ENCODE results near the gene VAV2.

The VAV2 gene

DNA sequence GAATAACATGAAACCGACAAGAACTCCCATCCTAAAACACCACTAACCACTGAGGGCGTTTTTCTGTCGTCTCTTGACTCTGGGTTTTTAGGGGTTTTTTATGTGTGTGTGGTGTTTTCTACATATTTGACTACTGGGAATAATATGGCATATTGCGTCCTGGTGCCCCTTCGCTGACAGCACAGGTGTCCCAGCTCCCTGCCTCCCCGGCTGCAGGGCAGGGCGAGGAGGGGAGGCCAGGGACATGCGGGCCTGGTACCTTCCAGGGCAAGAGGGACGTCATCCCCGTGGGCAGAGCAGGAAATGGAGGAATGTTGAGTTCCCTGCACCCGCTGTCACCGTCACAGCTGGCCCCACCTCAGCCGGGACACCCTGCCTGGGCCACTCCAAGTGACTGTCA, 34.8 kb downstream of the VAV2 start:
- in situ Hi-C loops (cut with MboI; ENCODE audit: low sequenced_read_pairs): no loop called here

DNA sequence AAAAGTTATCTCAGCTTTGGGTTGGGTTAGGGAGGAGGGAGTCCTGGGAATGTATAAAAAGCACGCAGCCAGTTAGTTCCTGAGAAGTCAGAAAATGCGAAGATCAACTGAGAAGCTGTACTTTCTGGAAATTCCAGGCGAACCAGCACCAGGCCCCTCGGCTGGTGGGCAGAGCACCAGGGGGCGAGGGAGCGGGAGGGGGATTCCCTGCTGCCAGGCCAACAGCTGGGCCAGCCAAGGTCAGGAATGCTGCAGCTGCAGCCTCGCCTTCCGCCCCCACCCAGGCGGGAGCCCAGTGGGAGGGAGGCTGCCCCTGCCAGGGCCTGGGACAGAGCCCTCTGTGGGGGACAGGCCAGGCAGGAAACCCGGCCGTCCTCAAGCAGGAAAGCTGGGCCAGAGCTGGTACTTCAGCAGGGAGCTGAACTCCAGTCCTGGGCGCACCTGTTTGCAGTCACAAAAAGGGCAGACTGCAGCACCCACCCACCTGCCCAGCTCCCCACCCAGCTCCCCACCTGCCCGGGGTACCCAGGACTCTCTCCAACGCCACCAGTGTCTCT, 35.5 kb downstream of the VAV2 start:
- in situ Hi-C loops (cut with MboI; ENCODE audit: low sequenced_read_pairs): no loop called here

DNA sequence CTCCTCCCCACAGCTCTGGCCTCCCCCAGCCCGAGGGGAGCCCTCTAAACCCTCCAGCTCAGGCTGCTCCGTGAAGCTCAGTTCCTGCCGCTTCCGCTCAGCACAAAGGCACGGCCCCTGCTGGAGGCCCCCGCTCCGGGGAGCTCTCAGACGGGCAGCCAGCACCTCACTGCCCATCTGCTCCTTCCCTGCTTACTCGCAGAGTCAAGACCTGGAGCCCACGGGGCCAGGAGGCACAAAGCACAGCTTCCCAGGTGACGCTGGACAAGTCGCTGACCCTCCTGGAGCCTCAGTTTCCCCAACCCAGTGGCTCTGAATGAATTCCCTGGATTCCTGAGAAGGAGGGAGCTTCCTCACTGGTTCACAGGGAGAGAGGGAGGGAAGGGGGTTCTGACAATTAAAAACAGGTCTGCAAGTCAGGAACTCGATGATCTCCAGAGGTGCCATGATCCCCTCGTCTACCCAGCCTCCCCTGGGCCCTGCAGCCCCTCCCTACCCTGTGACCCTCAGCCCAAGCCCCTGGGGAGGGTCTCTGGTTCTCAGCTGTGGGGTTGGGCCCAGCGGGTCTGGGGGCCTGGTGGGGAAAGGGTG, 36.2 kb downstream of the VAV2 start:
- in situ Hi-C loops (cut with MboI; ENCODE audit: low sequenced_read_pairs): no loop called here

GRCh38 chr9:133954862-133955529, 37.1 kb downstream of the VAV2 start:
- in situ Hi-C loops (cut with MboI; ENCODE audit: low sequenced_read_pairs): no loop called here

- in situ Hi-C loops (cut with MboI; ENCODE audit: low sequenced_read_pairs): no loop called here
These were observed 38.0 kb downstream of the VAV2 start for GRCh38 chr9:133953976-133954709.

DNA sequence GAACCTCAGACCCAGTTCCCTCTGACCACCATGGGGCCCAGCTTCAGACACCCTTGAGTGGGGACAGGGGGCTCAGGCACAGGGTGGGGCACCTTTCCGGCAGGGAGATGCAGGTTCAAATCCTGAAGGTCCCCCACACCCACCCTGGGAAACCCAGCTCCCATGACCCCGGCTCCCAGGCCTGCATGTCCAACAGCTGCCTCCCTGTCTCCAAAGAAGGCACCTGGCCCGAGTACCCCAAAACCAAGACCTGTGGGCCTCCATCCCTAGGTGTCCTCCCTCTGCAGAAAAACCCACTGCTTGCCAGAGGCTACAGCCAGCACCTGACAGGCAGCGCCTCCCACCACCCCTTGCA, 38.5 kb downstream of the VAV2 start:
- in situ Hi-C loops (cut with MboI; ENCODE audit: low sequenced_read_pairs): no loop called here

GRCh38 chr9:133952598-133953550, 39.2 kb downstream of the VAV2 start:
- in situ Hi-C loops (cut with MboI; ENCODE audit: low sequenced_read_pairs): no loop called here

- in situ Hi-C loops (cut with MboI; ENCODE audit: low sequenced_read_pairs): no loop called here
These were observed 40.9 kb downstream of the VAV2 start for GRCh38 chr9:133951265-133951664.

DNA sequence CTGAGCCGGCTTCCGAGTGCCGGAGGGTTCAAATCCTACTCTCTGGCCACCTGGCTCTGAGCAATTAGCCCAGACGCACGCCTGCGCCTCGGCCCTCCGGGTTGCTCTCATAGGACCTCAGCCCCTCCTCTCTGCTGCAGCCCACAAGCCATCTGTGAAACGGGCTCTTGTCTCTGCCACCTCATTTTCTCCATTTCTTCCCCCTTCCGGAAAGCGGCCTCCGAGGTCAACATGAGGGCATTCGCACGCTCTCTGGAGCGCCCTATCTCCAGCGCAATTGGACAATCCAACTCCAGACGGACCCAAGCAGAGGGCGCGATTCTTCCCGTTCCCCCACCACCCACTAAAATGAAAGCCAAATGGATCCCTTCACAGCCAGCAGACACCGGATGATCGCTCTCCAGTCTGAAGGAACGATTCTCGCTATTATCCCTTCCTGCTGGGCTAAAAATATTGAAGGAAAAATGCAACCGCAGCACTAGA, 41.5 kb downstream of the VAV2 start:
- in situ Hi-C loops (cut with MboI; ENCODE audit: low sequenced_read_pairs): no loop called here

DNA sequence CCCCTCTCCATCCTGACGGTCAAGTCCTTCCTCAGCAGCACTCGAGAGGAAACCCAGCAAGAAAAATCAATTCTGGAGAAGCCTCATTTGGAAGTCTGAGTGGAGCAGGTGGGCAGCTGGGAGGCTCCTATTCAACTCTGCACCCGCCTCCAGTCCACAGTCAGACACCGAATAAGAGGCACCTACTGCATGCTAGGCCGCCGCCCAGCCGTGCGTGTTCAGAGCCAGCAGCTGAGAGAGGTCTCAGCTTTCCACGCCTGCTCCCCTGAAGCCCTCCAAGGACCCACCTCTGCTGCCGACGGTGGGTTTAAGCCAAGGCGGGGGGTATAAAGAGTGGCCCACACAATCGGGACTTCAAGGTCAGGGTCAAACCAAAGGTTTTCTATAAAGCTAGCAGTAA, 41.9 kb downstream of the VAV2 start:
- in situ Hi-C loops (cut with MboI; ENCODE audit: low sequenced_read_pairs): no loop called here

DNA sequence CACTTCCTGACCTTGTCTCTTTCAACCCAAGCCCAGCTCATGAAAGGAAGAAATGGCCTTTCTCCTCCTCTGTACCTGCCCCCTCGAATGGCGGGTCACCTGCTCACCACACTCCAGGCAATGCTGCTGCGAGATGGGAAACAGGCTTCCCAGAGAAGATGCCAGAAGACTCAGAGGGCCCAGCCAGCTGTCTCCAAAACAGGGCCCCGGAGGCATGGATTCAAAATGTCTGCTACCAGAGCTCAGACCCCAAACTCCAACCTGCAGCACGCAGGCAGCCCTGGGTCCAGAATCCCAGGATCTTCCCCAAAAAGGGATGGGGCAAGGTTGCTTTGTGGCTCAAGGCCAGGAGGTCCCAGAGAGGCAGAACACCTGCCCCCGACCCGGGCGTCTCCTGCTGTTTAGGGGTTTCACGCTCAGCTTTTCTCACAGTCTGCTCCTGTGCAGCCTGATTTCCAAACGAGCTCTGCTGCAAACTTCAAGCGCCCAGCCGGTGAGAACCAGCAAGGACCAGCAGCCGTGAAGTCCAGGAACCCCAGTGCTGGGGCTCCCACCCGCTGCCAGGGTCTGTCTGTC, 42.5 kb downstream of the VAV2 start:
- in situ Hi-C loops (cut with MboI; ENCODE audit: low sequenced_read_pairs): no loop called here

DNA sequence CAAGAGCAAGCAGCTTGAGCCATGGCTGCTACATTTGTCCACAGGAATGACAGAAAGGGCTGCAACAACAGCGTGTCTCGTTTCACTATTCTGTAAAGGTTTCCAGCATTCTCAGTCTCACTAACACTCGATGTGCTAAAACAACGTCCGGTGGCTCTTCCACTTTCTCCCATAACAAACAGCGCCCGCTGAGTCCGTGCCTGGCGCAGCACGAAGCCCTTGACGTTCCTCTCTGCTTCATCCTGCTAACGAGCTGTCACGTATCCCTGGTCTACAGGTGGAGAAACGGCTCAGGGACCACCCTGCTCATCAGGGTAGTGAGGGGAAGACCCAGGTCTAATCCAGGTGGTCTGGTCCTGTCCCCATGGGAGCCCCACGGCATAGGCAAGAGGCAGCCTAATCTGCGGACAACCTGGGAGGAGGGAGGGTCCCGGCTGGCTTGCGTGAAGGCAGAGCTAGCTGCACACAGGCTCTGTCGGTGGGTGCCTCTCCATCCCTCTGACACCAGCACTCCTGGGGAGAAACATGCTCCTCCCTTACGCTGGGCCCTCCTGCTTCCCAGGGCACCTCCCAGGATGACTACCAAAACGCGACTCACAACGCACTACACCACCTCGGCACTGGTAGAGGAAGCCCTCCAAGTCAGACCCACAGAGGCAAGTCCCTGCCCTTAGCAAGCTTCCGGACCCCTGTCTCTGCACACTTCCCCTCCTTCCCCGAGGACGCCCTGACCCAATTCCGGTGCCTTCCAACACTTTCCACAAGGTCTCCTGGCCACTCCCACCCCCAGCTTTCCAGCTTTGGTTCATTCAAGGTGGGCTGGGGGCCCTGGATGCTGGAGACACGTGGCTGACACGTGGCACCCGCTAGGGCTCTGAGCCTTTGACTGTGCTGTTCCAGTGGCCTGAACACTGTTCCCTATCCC, 43.3 kb downstream of the VAV2 start:
- in situ Hi-C loops (cut with MboI; ENCODE audit: low sequenced_read_pairs): no loop called here

- in situ Hi-C loops (cut with MboI; ENCODE audit: low sequenced_read_pairs): no loop called here
These were observed 44.0 kb downstream of the VAV2 start for GRCh38 chr9:133948131-133948530.

GRCh38 chr9:133946840-133947486, 45.2 kb downstream of the VAV2 start:
- in situ Hi-C loops (cut with MboI; ENCODE audit: low sequenced_read_pairs): no loop called here

GRCh38 chr9:133945977-133946753, 46.0 kb downstream of the VAV2 start:
- in situ Hi-C loops (cut with MboI; ENCODE audit: low sequenced_read_pairs): no loop called here

DNA sequence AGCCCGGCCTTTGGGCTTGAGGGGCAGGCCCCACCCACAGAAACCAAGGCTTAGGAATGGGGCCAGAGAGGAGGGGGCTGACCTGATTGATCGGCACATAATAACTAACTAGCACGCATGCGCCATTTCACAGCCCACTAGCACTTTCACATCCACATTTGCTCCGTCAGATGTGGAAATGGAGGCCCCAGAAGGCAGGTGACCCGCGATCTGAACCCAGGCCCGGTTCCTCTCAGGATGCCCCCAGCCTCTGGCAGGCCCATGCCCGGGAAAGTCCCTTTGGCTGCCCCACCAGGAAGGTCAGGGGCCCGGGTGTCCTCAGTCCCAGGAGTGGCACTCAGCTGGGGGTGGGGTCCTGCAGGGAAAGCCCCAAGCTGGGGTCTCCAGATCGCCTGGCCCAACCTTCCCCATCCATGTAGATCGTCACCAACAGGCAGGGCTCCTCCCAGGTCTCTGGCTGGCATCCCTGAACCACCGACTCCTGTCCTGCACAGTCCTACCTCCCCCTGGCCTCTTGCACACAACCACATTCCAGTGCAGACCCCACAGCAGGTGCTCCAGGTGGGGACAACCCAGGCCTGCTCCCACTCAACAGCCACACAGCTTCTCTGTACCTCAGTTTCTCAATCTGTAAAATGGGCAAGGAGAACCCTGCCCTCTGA, 46.7 kb downstream of the VAV2 start:
- in situ Hi-C loops (cut with MboI; ENCODE audit: low sequenced_read_pairs): no loop called here

GRCh38 chr9:133944746-133945135, 47.4 kb downstream of the VAV2 start:
- in situ Hi-C loops (cut with MboI; ENCODE audit: low sequenced_read_pairs): no loop called here

All from HL-60/S4 treated with phorbol 12-myristate 13-acetate at 8.2 ng/mL for 4 days and 3 days (cell line).